ENCODE measurements around the gene TEX264. TPM values are rescaled to one million over a fixed set of nuclear protein-coding genes. Genes with fewer than 3 reads are reported as not detected.

Gene TEX264
- total and polyA plus RNA-seq, 5 donors from 2014 or later, result 47.0 to 165 (median 135) TPM

DNA sequence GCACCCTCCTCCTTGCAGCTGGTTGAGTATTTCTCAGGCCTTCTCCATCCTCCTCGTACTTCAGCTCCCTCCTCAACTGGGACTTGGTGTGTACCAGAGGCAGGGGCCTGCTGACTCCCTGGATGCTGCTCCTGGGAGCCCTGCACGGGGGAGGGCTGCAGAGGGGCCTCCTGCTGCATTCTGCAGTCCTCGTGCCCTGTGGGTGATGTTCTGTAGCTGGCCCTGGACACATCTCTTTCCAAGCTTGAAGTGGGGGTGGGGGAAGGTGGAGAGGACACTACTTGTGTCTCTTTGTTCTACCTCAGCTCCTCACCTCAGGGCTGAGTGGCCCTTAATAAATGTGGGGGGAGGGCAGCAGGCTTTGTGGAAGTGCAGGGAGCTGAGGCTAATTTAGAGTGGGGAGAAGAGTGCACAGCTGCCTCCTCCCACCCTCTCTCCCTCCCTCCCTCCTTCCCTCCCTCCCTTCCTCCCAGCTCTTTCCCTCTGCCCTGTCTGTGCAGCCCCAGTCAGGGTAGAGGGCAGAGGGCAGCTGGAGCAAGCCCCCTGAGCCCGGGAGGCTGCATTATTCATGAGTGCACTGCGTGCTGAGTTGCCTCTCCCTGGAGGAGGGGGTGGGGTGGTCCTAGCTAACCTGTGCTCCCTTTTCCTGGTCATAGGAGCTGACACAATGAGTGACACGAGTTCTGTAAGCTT lies 32.2 kb downstream of the TEX264 start:
- peaks cover 0 to 44% (median 18%) of the 10 kb centered on the region in 4 donors for H3K4me1 Mint-ChIP-seq
- Histone ChIP-seq H3K4me1 (ENCODE audit: control insufficient read depth, insufficient read depth, low read length, poor library complexity, severe bottlenecking) (no peaks in the 10 kb centered on the region), H3K27me3 (ENCODE audit: control insufficient read depth, insufficient read depth, low read length) (no peaks in the 10 kb centered on the region), H3K9me3 (ENCODE audit: control insufficient read depth in 2 of 2, low read length in 2 of 2) (no peaks in the 10 kb centered on the region), H3K27ac (ENCODE audit: insufficient read depth, low read length, poor library complexity, severe bottlenecking) (no peak overlapping the region), H3K36me3 (ENCODE audit: control insufficient read depth, insufficient read depth, low read length) (peaks cover 55% of the 10 kb centered on the region), H3K4me3 (ENCODE audit: low read depth, low read length) (no peak overlapping the region)
- no peaks in the 10 kb centered on the region for H3K27me3 Mint-ChIP-seq
- ATAC-seq (ENCODE audit: low read depth in 2 of 2) (no peak), DNase-seq (no peak)
- H3K4me3 Mint-ChIP-seq, result no peak overlapping the region
- peaks cover 32% of the 10 kb centered on the region for H3K36me3 Mint-ChIP-seq
- H3K9me3 Mint-ChIP-seq, result peaks cover 0 to 2% (median 0%) of the 10 kb centered on the region in 7 donors
- no peak overlapping the region for H3K27ac Mint-ChIP-seq

DNA sequence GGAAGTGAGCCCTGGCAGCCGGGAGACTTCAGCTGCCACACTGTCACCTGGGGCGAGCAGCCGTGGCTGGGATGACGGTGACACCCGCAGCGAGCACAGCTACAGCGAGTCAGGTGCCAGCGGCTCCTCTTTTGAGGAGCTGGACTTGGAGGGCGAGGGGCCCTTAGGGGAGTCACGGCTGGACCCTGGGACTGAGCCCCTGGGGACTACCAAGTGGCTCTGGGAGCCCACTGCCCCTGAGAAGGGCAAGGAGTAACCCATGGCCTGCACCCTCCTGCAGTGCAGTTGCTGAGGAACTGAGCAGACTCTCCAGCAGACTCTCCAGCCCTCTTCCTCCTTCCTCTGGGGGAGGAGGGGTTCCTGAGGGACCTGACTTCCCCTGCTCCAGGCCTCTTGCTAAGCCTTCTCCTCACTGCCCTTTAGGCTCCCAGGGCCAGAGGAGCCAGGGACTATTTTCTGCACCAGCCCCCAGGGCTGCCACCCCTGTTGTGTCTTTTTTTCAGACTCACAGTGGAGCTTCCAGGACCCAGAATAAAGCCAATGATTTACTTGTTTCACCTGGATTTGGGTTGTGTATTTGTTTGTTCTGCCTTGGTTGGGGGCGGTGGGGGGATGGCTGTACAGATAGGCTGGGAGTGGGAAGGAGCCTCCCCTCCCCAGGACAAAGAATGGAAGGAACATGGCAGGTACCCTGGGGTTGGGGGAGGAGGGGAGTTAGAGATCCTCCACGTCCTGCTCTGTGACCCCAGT lies 32.9 kb downstream of the TEX264 start:
- Mint-ChIP-seq H3K9me3 (peaks cover 0 to 2% (median 0%) of the 10 kb centered on the region in 7 donors), H3K36me3 (peaks cover 26% of the 10 kb centered on the region), H3K27me3 (no peaks in the 10 kb centered on the region), H3K4me1 (peaks cover 0 to 38% (median 16%) of the 10 kb centered on the region in 4 donors), H3K27ac (no peak overlapping the region), H3K4me3 (no peak overlapping the region)
- no peak for ATAC-seq (ENCODE audit: low read depth in 2 of 2)
- H3K4me3 ChIP-seq (ENCODE audit: low read depth, low read length), result no peak overlapping the region
- no peaks in the 10 kb centered on the region for H3K9me3 ChIP-seq (ENCODE audit: control insufficient read depth in 2 of 2, low read length in 2 of 2)
- H3K27me3 ChIP-seq (ENCODE audit: control insufficient read depth, insufficient read depth, low read length), result no peaks in the 10 kb centered on the region
- peaks cover 49% of the 10 kb centered on the region for H3K36me3 ChIP-seq (ENCODE audit: control insufficient read depth, insufficient read depth, low read length)
- H3K27ac ChIP-seq (ENCODE audit: insufficient read depth, low read length, poor library complexity, severe bottlenecking), result no peak overlapping the region
- no peak for DNase-seq
- H3K4me1 ChIP-seq (ENCODE audit: control insufficient read depth, insufficient read depth, low read length, poor library complexity, severe bottlenecking), result no peaks in the 10 kb centered on the region

DNA sequence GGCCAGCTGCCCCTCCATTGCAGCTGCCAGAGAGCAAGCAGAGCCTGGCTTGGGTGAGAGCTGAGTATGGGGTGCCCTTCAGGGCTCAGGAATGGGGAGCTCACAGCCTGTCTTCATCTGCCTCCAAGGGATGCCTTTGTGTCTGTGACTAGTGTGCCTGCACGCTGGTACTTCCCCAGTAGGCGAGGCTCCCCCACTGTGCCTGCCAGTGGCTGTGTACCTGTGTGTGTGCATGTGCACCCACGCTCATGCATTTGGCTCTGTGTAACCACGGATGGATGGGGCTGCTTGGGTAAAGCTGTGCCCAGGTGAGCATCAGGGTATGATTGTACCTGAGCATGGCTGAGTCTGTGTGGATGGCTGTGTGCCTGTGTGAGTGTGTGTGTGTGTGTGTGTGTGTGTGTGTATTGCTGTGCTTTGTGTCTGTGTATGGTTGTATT lies 33.5 kb downstream of the TEX264 start:
- H3K27me3 ChIP-seq (ENCODE audit: control insufficient read depth, insufficient read depth, low read length), result no peaks in the 10 kb centered on the region
- ATAC-seq (ENCODE audit: low read depth in 2 of 2) (no peak), DNase-seq (no peak)
- H3K9me3 Mint-ChIP-seq, result peaks cover 0 to 2% (median 0%) of the 10 kb centered on the region in 7 donors
- H3K4me3 ChIP-seq (ENCODE audit: low read depth, low read length), result no peak overlapping the region
- no peaks in the 10 kb centered on the region for H3K9me3 ChIP-seq (ENCODE audit: control insufficient read depth in 2 of 2, low read length in 2 of 2)
- H3K4me3 Mint-ChIP-seq, result no peak overlapping the region
- no peak overlapping the region for H3K27ac ChIP-seq (ENCODE audit: insufficient read depth, low read length, poor library complexity, severe bottlenecking)
- H3K36me3 ChIP-seq (ENCODE audit: control insufficient read depth, insufficient read depth, low read length), result peaks cover 44% of the 10 kb centered on the region
- H3K27ac Mint-ChIP-seq, result peak overlapping the region in 1 of 3 donors; percentile 36
- peaks cover 0 to 33% (median 14%) of the 10 kb centered on the region in 4 donors for H3K4me1 Mint-ChIP-seq
- H3K4me1 ChIP-seq (ENCODE audit: control insufficient read depth, insufficient read depth, low read length, poor library complexity, severe bottlenecking), result no peaks in the 10 kb centered on the region
- peaks cover 21% of the 10 kb centered on the region for H3K36me3 Mint-ChIP-seq
- H3K27me3 Mint-ChIP-seq, result no peaks in the 10 kb centered on the region

DNA sequence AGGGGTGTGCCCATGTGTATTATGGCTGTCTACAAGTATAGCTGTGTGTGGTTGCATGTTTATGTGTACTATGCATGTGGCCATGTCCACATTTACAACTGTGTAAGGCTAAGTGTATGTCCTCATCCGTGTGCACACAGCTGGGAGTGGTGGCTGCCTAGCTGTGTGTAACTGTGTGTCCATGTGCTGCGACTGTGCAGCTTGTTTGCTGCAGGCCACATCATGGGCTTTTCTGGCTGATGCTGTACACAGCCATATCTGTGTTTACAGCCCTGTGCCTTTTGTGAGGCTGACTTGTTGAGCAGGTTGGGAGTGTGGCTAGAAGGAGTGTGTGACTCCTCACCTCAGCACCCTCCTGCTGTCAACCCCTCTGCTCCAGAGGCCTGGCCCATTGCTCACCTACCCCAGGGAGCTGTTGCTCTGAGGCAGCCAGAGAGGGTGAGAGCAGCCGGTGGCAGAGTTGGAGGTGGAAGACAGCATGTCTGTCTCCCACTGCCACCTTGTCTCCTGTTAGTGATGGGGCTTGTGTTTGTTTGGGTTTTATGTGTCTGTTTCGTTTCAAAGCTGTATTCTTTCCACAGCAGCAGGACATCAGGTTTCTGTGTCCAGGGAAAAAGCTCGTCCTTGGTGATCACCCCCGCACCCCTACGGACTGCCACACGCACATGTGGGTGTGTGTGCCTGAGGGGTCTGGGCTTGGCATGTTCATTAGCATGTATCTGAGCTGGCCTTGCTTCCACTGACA lies 34.4 kb downstream of the TEX264 start:
- H3K36me3 ChIP-seq (ENCODE audit: control insufficient read depth, insufficient read depth, low read length), result peaks cover 35% of the 10 kb centered on the region
- peaks cover 0 to 37% (median 16%) of the 10 kb centered on the region in 4 donors for H3K4me1 Mint-ChIP-seq
- no peak for DNase-seq

GRCh38 chr3:51706021-51706485 lies 35.0 kb downstream of the TEX264 start:
- H3K27me3 Mint-ChIP-seq, result no peaks in the 10 kb centered on the region
- no peak for ATAC-seq (ENCODE audit: low read depth in 2 of 2)

More for the DNA sequence above, 34.4 kb downstream of the TEX264 start:
- H3K36me3 Mint-ChIP-seq, result peaks cover 18% of the 10 kb centered on the region
- H3K4me1 ChIP-seq (ENCODE audit: control insufficient read depth, insufficient read depth, low read length, poor library complexity, severe bottlenecking), result no peaks in the 10 kb centered on the region
- H3K4me3 Mint-ChIP-seq, result no peak overlapping the region
- H3K27ac ChIP-seq (ENCODE audit: insufficient read depth, low read length, poor library complexity, severe bottlenecking), result no peak overlapping the region
- peak overlapping the region in 1 of 3 donors; percentile 36 for H3K27ac Mint-ChIP-seq
- no peak overlapping the region for H3K4me3 ChIP-seq (ENCODE audit: low read depth, low read length)
- H3K27me3 Mint-ChIP-seq, result no peaks in the 10 kb centered on the region
- ATAC-seq (ENCODE audit: low read depth in 2 of 2), result no peak
- no peaks in the 10 kb centered on the region for H3K27me3 ChIP-seq (ENCODE audit: control insufficient read depth, insufficient read depth, low read length)
- peaks cover 0 to 2% (median 0%) of the 10 kb centered on the region in 7 donors for H3K9me3 Mint-ChIP-seq
- no peaks in the 10 kb centered on the region for H3K9me3 ChIP-seq (ENCODE audit: control insufficient read depth in 2 of 2, low read length in 2 of 2)

DNA sequence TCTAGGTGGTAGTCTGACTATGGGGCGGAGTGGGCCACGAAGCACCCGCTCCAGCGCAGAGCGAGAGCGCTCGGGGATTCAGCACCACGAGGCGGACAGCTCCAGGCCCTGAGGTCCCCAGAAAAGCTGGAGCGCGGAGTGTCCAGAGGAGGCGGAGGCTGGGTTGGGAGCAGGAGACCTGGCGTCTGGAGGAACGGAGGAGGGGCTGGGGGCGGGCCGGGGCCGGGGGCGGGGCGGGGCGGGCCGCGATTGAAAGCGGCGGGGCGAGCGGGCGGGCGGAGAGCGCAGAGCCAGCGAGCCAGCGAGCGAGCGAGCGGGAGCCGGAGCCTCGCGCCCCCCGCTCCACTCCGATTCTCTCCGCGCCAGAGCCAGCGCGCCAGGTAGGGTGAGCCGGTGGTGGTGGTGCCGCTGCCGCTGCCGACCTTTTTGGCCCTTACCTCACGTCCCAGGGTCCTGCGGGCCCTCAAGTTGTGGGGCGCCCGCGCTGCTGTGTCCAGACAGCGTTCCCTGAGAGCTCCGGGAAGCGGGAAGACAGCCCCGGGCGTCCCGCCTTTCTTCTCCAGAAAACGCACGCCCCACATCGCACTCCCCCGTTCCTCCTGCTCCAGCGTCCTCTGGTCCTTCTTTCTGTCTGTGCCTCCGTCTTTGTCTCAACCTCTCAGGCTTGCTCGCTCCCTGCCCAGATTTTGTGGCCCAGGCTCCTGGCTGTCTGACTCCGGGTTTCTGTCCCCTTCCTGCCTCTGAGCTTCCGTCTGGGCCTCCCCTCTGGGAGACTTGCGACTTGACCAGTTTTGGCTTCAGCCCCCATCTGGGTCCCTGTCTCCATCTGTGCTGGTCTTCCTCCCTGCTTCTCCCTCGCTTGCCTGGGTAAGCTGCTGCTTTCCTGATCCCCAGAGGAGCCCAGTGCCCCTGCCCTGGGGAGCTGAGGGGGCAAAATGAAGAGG lies 36.0 kb downstream of the TEX264 start, which contains the start of gene GRM2:
TSS of gene GRM2 (plus strand) at position 281 of the 944 bp plus-strand sequence. CDS start 1,916 bp downstream, outside the sequence.
- DNase-seq (peak in 1 of 3 donors; percentile 8), ATAC-seq (ENCODE audit: low read depth in 2 of 2) (no peak)
- Histone ChIP-seq H3K4me1 (ENCODE audit: control insufficient read depth, insufficient read depth, low read length, poor library complexity, severe bottlenecking) (no peaks in the 10 kb centered on the region), H3K4me3 (ENCODE audit: low read depth, low read length) (no peak within 1 kb of the TSS), H3K9me3 (ENCODE audit: control insufficient read depth in 2 of 2, low read length in 2 of 2) (no peaks in the 10 kb centered on the region), H3K27ac (ENCODE audit: insufficient read depth, low read length, poor library complexity, severe bottlenecking) (no peak within 1 kb of the TSS), H3K36me3 (ENCODE audit: control insufficient read depth, insufficient read depth, low read length) (peaks cover 23% of the 10 kb centered on the region), H3K27me3 (ENCODE audit: control insufficient read depth, insufficient read depth, low read length) (no peaks in the 10 kb centered on the region)
- Mint-ChIP-seq H3K4me1 (peaks cover 0 to 35% (median 16%) of the 10 kb centered on the region in 4 donors), H3K9me3 (peaks cover 0 to 2% (median 0%) of the 10 kb centered on the region in 7 donors), H3K4me3 (peak within 1 kb of the TSS in 1 of 4 donors; percentile 56), H3K27me3 (no peaks in the 10 kb centered on the region), H3K36me3 (peaks cover 15% of the 10 kb centered on the region), H3K27ac (no peak within 1 kb of the TSS)

More at GRCh38 chr3:51706021-51706485, 35.0 kb downstream of the TEX264 start:
- Histone ChIP-seq H3K9me3 (ENCODE audit: control insufficient read depth in 2 of 2, low read length in 2 of 2) (no peaks in the 10 kb centered on the region), H3K36me3 (ENCODE audit: control insufficient read depth, insufficient read depth, low read length) (peaks cover 30% of the 10 kb centered on the region), H3K4me1 (ENCODE audit: control insufficient read depth, insufficient read depth, low read length, poor library complexity, severe bottlenecking) (no peaks in the 10 kb centered on the region), H3K27me3 (ENCODE audit: control insufficient read depth, insufficient read depth, low read length) (no peaks in the 10 kb centered on the region), H3K4me3 (ENCODE audit: low read depth, low read length) (no peak overlapping the region), H3K27ac (ENCODE audit: insufficient read depth, low read length, poor library complexity, severe bottlenecking) (no peak overlapping the region)
- Mint-ChIP-seq H3K9me3 (peaks cover 0 to 2% (median 0%) of the 10 kb centered on the region in 7 donors), H3K4me3 (no peak overlapping the region), H3K4me1 (peaks cover 0 to 37% (median 16%) of the 10 kb centered on the region in 4 donors), H3K36me3 (peaks cover 18% of the 10 kb centered on the region), H3K27ac (no peak overlapping the region)
- no peak for DNase-seq
